ENCODE data around the gene CYBC1.

The CYBC1 gene

GRCh38 chr17:82444941-82445521 lies 5.5 kb downstream of the CYBC1 start:
- H3K9me3 ChIP-seq (replicated peaks in 1 of 2; ENCODE audit: control insufficient read depth in 2 of 2, insufficient read depth in 1 of 2, low read depth in 1 of 2, low read length in 2 of 2) = peaks cover 2 to 6% of the 10 kb centered on the region in 2 donors
- WGBS, 2 donors (ENCODE audit: extremely low coverage in 2 of 2, insufficient read length in 2 of 2, insufficient replicate concordance in 1 of 2) = no CpG with 5 or more reads among the region's 19 CpGs
- H2AFZ ChIP-seq (ENCODE audit: low read length) = no peak overlapping the region
- no peak overlapping the region for H2BK12ac ChIP-seq (ENCODE audit: low read length)
- H4K8ac ChIP-seq (ENCODE audit: low read depth, low read length) = no peak overlapping the region
- no peak overlapping the region for H3K14ac ChIP-seq (ENCODE audit: low read length)
- no peak overlapping the region for H3K23ac ChIP-seq (ENCODE audit: low read depth, low read length, poor library complexity)
- H3K4me3 ChIP-seq (ENCODE audit: low read length in 2 of 2) = no peak overlapping the region
- H3K4me2 ChIP-seq (ENCODE audit: insufficient read depth, low read length, poor library complexity, severe bottlenecking) = no peak overlapping the region
- peak overlapping the region; percentile 44 for H3K9ac ChIP-seq (ENCODE audit: low read depth, low read length, poor library complexity)
- no peak overlapping the region for H2AK5ac ChIP-seq (ENCODE audit: low read depth, low read length)
- no peak overlapping the region for H4K91ac ChIP-seq (ENCODE audit: low read depth, low read length, poor library complexity)
- H2BK120ac ChIP-seq (ENCODE audit: low read depth, low read length) = no peak overlapping the region
- H3K27ac ChIP-seq (replicated peaks; ENCODE audit: low read length) = no peak overlapping the region
- no peak overlapping the region for H2BK15ac ChIP-seq (ENCODE audit: low read length)
- no peak overlapping the region for H2BK5ac ChIP-seq (ENCODE audit: low read length)
- H3K4ac ChIP-seq (ENCODE audit: low read length) = no peak overlapping the region
- no peak for DNase-seq (ENCODE audit: low spot score)
- no peaks in the 10 kb centered on the region for H3K27me3 ChIP-seq (ENCODE audit: control insufficient read depth in 3 of 3, insufficient read depth in 3 of 3, low read depth in 1 of 3, low read length in 3 of 3)
- no peak overlapping the region for H3K18ac ChIP-seq (ENCODE audit: low read length)
- peaks cover 11 to 16% of the 10 kb centered on the region in 2 donors for H3K4me1 ChIP-seq (ENCODE audit: control insufficient read depth in 2 of 2, insufficient read depth in 1 of 2, low read depth in 1 of 2, low read length in 2 of 2)
- peaks cover 23% of the 10 kb centered on the region for H3K79me1 ChIP-seq (ENCODE audit: low read depth, low read length)
- H3K36me3 ChIP-seq (replicated peaks in 1 of 2; ENCODE audit: control insufficient read depth in 2 of 2, insufficient read depth in 2 of 2, low read length in 2 of 2) = peaks cover 24 to 68% of the 10 kb centered on the region in 2 donors

- H3K14ac ChIP-seq (ENCODE audit: low read length) = no peak overlapping the region
- no peaks in the 10 kb centered on the region for H3K27me3 ChIP-seq (ENCODE audit: control insufficient read depth in 3 of 3, insufficient read depth in 3 of 3, low read depth in 1 of 3, low read length in 3 of 3)
- H3K9me3 ChIP-seq (replicated peaks in 1 of 2; ENCODE audit: control insufficient read depth in 2 of 2, insufficient read depth in 1 of 2, low read depth in 1 of 2, low read length in 2 of 2) = peaks cover 2 to 6% of the 10 kb centered on the region in 2 donors
- H3K4me3 ChIP-seq (ENCODE audit: low read length in 2 of 2) = peak overlapping the region in 1 of 2 donors; percentile 9
- H3K79me1 ChIP-seq (ENCODE audit: low read depth, low read length) = peaks cover 17% of the 10 kb centered on the region
- H3K4me1 ChIP-seq (ENCODE audit: control insufficient read depth in 2 of 2, insufficient read depth in 1 of 2, low read depth in 1 of 2, low read length in 2 of 2) = peaks cover 5 to 10% of the 10 kb centered on the region in 2 donors
- no peak overlapping the region for H2AFZ ChIP-seq (ENCODE audit: low read length)
- H3K4ac ChIP-seq (ENCODE audit: low read length) = no peak overlapping the region
- DNase-seq (ENCODE audit: low spot score) = no peak
- H2BK120ac ChIP-seq (ENCODE audit: low read depth, low read length) = no peak overlapping the region
- peaks cover 24 to 65% of the 10 kb centered on the region in 2 donors for H3K36me3 ChIP-seq (replicated peaks in 1 of 2; ENCODE audit: control insufficient read depth in 2 of 2, insufficient read depth in 2 of 2, low read length in 2 of 2)
- no peak overlapping the region for H3K27ac ChIP-seq (replicated peaks; ENCODE audit: low read length)
- H2AK5ac ChIP-seq (ENCODE audit: low read depth, low read length) = no peak overlapping the region
- no CpG with 5 or more reads among the region's 35 CpGs for WGBS, 2 donors (ENCODE audit: extremely low coverage in 2 of 2, insufficient read length in 2 of 2, insufficient replicate concordance in 1 of 2)
- H4K8ac ChIP-seq (ENCODE audit: low read depth, low read length) = no peak overlapping the region
- peak overlapping the region; percentile 10 for H2BK12ac ChIP-seq (ENCODE audit: low read length)
- H4K91ac ChIP-seq (ENCODE audit: low read depth, low read length, poor library complexity) = peak overlapping the region; percentile 30
- no peak overlapping the region for H3K4me2 ChIP-seq (ENCODE audit: insufficient read depth, low read length, poor library complexity, severe bottlenecking)
- peak overlapping the region; percentile 60 for H3K9ac ChIP-seq (ENCODE audit: low read depth, low read length, poor library complexity)
- H3K18ac ChIP-seq (ENCODE audit: low read length) = peak overlapping the region; percentile 38
- peak overlapping the region; percentile 73 for H3K23ac ChIP-seq (ENCODE audit: low read depth, low read length, poor library complexity)
- no peak overlapping the region for H2BK5ac ChIP-seq (ENCODE audit: low read length)
- no peak overlapping the region for H2BK15ac ChIP-seq (ENCODE audit: low read length)
Measured at GRCh38 chr17:82444284-82444893, 6.2 kb downstream of the CYBC1 start.

- Histone ChIP-seq H2BK120ac (ENCODE audit: low read depth, low read length) (no peak overlapping the region), H3K27ac (replicated peaks; ENCODE audit: low read length) (no peak overlapping the region), H3K4me3 (ENCODE audit: low read length in 2 of 2) (no peak overlapping the region), H2AK5ac (ENCODE audit: low read depth, low read length) (no peak overlapping the region), H3K79me1 (ENCODE audit: low read depth, low read length) (peaks cover 15% of the 10 kb centered on the region), H3K4me1 (ENCODE audit: control insufficient read depth in 2 of 2, insufficient read depth in 1 of 2, low read depth in 1 of 2, low read length in 2 of 2) (peaks cover 2 to 8% of the 10 kb centered on the region in 2 donors), H3K4ac (ENCODE audit: low read length) (no peak overlapping the region), H4K91ac (ENCODE audit: low read depth, low read length, poor library complexity) (no peak overlapping the region), H3K27me3 (ENCODE audit: control insufficient read depth in 3 of 3, insufficient read depth in 3 of 3, low read depth in 1 of 3, low read length in 3 of 3) (no peaks in the 10 kb centered on the region), H3K4me2 (ENCODE audit: insufficient read depth, low read length, poor library complexity, severe bottlenecking) (no peak overlapping the region), H4K8ac (ENCODE audit: low read depth, low read length) (no peak overlapping the region), H3K9me3 (replicated peaks in 1 of 2; ENCODE audit: control insufficient read depth in 2 of 2, insufficient read depth in 1 of 2, low read depth in 1 of 2, low read length in 2 of 2) (peaks cover 0 to 2% of the 10 kb centered on the region in 2 donors), H3K36me3 (replicated peaks in 1 of 2; ENCODE audit: control insufficient read depth in 2 of 2, insufficient read depth in 2 of 2, low read length in 2 of 2) (peaks cover 24 to 58% of the 10 kb centered on the region in 2 donors), H3K14ac (ENCODE audit: low read length) (no peak overlapping the region), H3K9ac (ENCODE audit: low read depth, low read length, poor library complexity) (no peak overlapping the region), H2AFZ (ENCODE audit: low read length) (no peak overlapping the region), H2BK12ac (ENCODE audit: low read length) (no peak overlapping the region), H2BK5ac (ENCODE audit: low read length) (no peak overlapping the region), H3K23ac (ENCODE audit: low read depth, low read length, poor library complexity) (peak overlapping the region; percentile 85), H3K18ac (ENCODE audit: low read length) (no peak overlapping the region), H2BK15ac (ENCODE audit: low read length) (no peak overlapping the region)
- no peak for DNase-seq (ENCODE audit: low spot score)
- no CpG with 5 or more reads among the region's 40 CpGs for WGBS, 2 donors (ENCODE audit: extremely low coverage in 2 of 2, insufficient read length in 2 of 2, insufficient replicate concordance in 1 of 2)
Measured at GRCh38 chr17:82443465-82444283, 6.9 kb downstream of the CYBC1 start.

All from neuronal stem cell (in vitro differentiated cells).